H1 (cell line): ENCODE results near the gene SUGP2. TPM values are rescaled to one million over a fixed set of nuclear protein-coding genes. Genes with fewer than 3 reads are reported as not detected.

Experiments
- CTCF ChIA-PET: fragments of 300-600 bp; sonication (Branson Sonifier 250); formaldehyde crosslinking; loops from one replicate; lab custom pipeline; 2021; ENCODE audit not compliant: partially characterized antibody; lab: Charles Lee
- POLR2A ChIA-PET: fragments of 300-600 bp; sonication (Branson Sonifier 250); formaldehyde crosslinking; loops from one replicate; lab custom pipeline; 2021; ENCODE audit warnings: inconsistent platforms; ENCODE audit not compliant: partially characterized antibody; lab: Charles Lee
- DNase-seq, 2 experiments: peaks; one replicate each; pipeline versions ENCODE4 v3.0.0 to v3.0.0-alpha.2; 2010 to 2022; ENCODE audit warnings: low spot score in 2 of 2, low read depth in 1 of 2, mixed read lengths in 1 of 2
- FAIRE-seq: peaks from 2 replicates; lab custom pipeline; 2011; peaks lifted over from hg19 to GRCh38; lab: Jason Lieb, UNC
- H2AFZ ChIP-seq: 2 replicates; pipeline ENCODE4 v1.8.1; 2012; ENCODE audit warnings: low read length, inconsistent platforms
- H2AK5ac ChIP-seq: 2 replicates; pipeline ENCODE4 v1.6.1; 2013; ENCODE audit warnings: low read depth, low read length
- H2BK120ac ChIP-seq: replicated peaks from 2 replicates; pipeline ENCODE3; 2013; ENCODE audit warnings: low read depth, low read length, inconsistent platforms
- H2BK12ac ChIP-seq: 2 replicates; pipeline ENCODE4 v1.6.1; 2013; ENCODE audit warnings: low read depth, low read length
- H2BK15ac ChIP-seq: 2 replicates; pipeline ENCODE4 v1.6.1; 2013; ENCODE audit warnings: low read length
- H2BK20ac ChIP-seq: 2 replicates; pipeline ENCODE4 v1.6.1; 2013; ENCODE audit warnings: low read length
- H2BK5ac ChIP-seq: 2 replicates; pipeline ENCODE4 v1.6.1; 2013; ENCODE audit warnings: low read depth, low read length
- H3K14ac ChIP-seq: 2 replicates; pipeline ENCODE4 v1.6.1; 2013; ENCODE audit warnings: inconsistent platforms; ENCODE audit not compliant: insufficient read length
- H3K18ac ChIP-seq: 2 replicates; pipeline ENCODE4 v1.6.1; 2013; ENCODE audit warnings: low read length; ENCODE audit errors: extremely low read depth
- H3K23ac ChIP-seq: 2 replicates; pipeline ENCODE4 v1.6.1; 2013; ENCODE audit warnings: inconsistent platforms; ENCODE audit not compliant: insufficient read length
- H3K23me2 ChIP-seq: 2 replicates; pipeline ENCODE4 v1.6.1; 2013; ENCODE audit warnings: low read depth, low read length
- H3K27ac ChIP-seq: 2 replicates; pipeline ENCODE4 v1.6.1; 2011; ENCODE audit warnings: low read depth, low read length, inconsistent platforms
- H3K27me3 ChIP-seq, 4 experiments: replicated peaks in 1 of 4; 1 replicate in 1 of 4; 2 replicates in 3 of 4; pipeline versions ENCODE4 v1.6.1 to v1.8.1; 2011 to 2013; ENCODE audit warnings: low read length in 3 of 4, mild to moderate bottlenecking in 3 of 4, inconsistent platforms in 2 of 4, mixed read lengths in 2 of 4, moderate library complexity in 1 of 4; ENCODE audit not compliant: control insufficient read depth in 3 of 4, insufficient read depth in 3 of 4; ENCODE audit errors: extremely low read depth in 1 of 4
- H3K36me3 ChIP-seq, 4 experiments: 2 replicates each; pipeline versions ENCODE4 v1.6.1 to v1.8.1; 2011 to 2013; ENCODE audit warnings: mild to moderate bottlenecking in 4 of 4, low read length in 3 of 4, moderate library complexity in 2 of 4, control low read depth in 1 of 4, inconsistent platforms in 1 of 4; ENCODE audit not compliant: insufficient read depth in 4 of 4, control insufficient read depth in 2 of 4
- H3K4ac ChIP-seq: replicated peaks from 2 replicates; pipeline ENCODE3; 2013; ENCODE audit warnings: low read length, low read depth, mixed read lengths, inconsistent platforms; ENCODE audit not compliant: insufficient read length
- H3K4me1 ChIP-seq, 4 experiments: replicated peaks in 1 of 4; 1 replicate in 1 of 4; 2 replicates in 3 of 4; pipeline versions ENCODE4 v1.6.1 to v1.8.1; 2011 to 2013; ENCODE audit warnings: low read length in 3 of 4, inconsistent platforms in 2 of 4, mixed read lengths in 1 of 4; ENCODE audit not compliant: insufficient read depth in 4 of 4, control insufficient read depth in 3 of 4
- H3K4me2 ChIP-seq, 2 experiments: 2 replicates each; pipeline versions ENCODE4 v1.6.1 to v1.8.1; 2011 to 2013; ENCODE audit warnings: low read depth in 2 of 2, low read length in 2 of 2, control low read depth in 1 of 2, inconsistent platforms in 1 of 2, mild to moderate bottlenecking in 1 of 2; ENCODE audit not compliant: insufficient read depth in 1 of 2
- H3K4me3 ChIP-seq, 4 experiments: fragments of 200-600, 300-600 bp in 1 of 4; sonication (generic), shearing (Covaris generic), sonication (Bioruptor Twin) in 1 of 4; 2 replicates each; pipeline versions ENCODE4 v1.5.1 to v1.8.1; 2011 to 2016; ENCODE audit warnings: low read length in 4 of 4, low read depth in 3 of 4, control low read depth in 2 of 4, inconsistent platforms in 2 of 4, mild to moderate bottlenecking in 2 of 4, mixed read lengths in 1 of 4, moderate library complexity in 1 of 4; ENCODE audit not compliant: insufficient read depth in 2 of 4; ENCODE audit errors: extremely low read depth in 1 of 4
- H3K56ac ChIP-seq: replicated peaks from 2 replicates; pipeline ENCODE3; 2013; ENCODE audit warnings: low read depth, mild to moderate bottlenecking, mixed read lengths, low read length, inconsistent platforms; ENCODE audit not compliant: insufficient read length
- H3K79me1 ChIP-seq: 2 replicates; pipeline ENCODE4 v1.6.1; 2013; ENCODE audit warnings: low read depth, low read length, control low read depth
- H3K79me2 ChIP-seq, 2 experiments: 2 replicates each; pipeline versions ENCODE4 v1.6.1 to v1.8.1; 2012 to 2013; ENCODE audit warnings: low read length in 2 of 2, mild to moderate bottlenecking in 2 of 2, inconsistent platforms in 1 of 2; ENCODE audit not compliant: insufficient read depth in 2 of 2, control insufficient read depth in 1 of 2
- H3K9ac ChIP-seq, 4 experiments: replicated peaks in 1 of 4; 1 replicate in 1 of 4; 2 replicates in 3 of 4; pipeline versions ENCODE4 v1.6.1 to v1.8.1; 2011 to 2013; ENCODE audit warnings: low read depth in 3 of 4, low read length in 3 of 4, control low read depth in 2 of 4, mild to moderate bottlenecking in 2 of 4, moderate library complexity in 2 of 4, inconsistent platforms in 1 of 4; ENCODE audit errors: extremely low read depth in 1 of 4
- H3K9me3 ChIP-seq, 2 experiments: 2 replicates each; pipeline versions ENCODE4 v1.6.1 to v1.8.1; 2012 to 2013; ENCODE audit warnings: mild to moderate bottlenecking in 2 of 2, moderate library complexity in 2 of 2, control low read depth in 1 of 2, inconsistent platforms in 1 of 2, low read depth in 1 of 2, low read length in 1 of 2, mixed read lengths in 1 of 2; ENCODE audit not compliant: insufficient read depth in 2 of 2
- H4K20me1 ChIP-seq, 2 experiments: replicated peaks in 1 of 2; 2 replicates each; pipeline versions ENCODE3 to v1.8.1; 2011 to 2013; ENCODE audit warnings: inconsistent platforms in 2 of 2, low read length in 2 of 2, mild to moderate bottlenecking in 1 of 2; ENCODE audit not compliant: insufficient read depth in 2 of 2, control insufficient read depth in 1 of 2
- H4K5ac ChIP-seq: 2 replicates; pipeline ENCODE4 v1.6.1; 2013; ENCODE audit warnings: low read length, low read depth, mixed read lengths, inconsistent platforms; ENCODE audit not compliant: insufficient read length
- H4K8ac ChIP-seq: 2 replicates; pipeline ENCODE4 v1.8.0; 2013; ENCODE audit warnings: mild to moderate bottlenecking, moderate library complexity, low read length, inconsistent platforms; ENCODE audit not compliant: insufficient read depth; ENCODE audit errors: extremely low read depth
- H4K91ac ChIP-seq: replicated peaks from 2 replicates; pipeline ENCODE3; 2013; ENCODE audit warnings: low read length, mixed read lengths, inconsistent platforms; ENCODE audit not compliant: insufficient read length
- CREB1 ChIP-seq: IDR thresholded peaks from 2 replicates; pipeline ENCODE4 v1.6.1; 2012; ENCODE audit warnings: inconsistent platforms
- HDAC2 ChIP-seq, 2 experiments: fragments of 300-600 bp in 1 of 2; sonication (generic) in 1 of 2; IDR thresholded peaks; 2 replicates each; pipeline ENCODE4 v1.6.1; 2011 to 2012; ENCODE audit warnings: low read depth in 2 of 2, low read length in 2 of 2, mild to moderate bottlenecking in 2 of 2, moderate library complexity in 2 of 2, borderline replicate concordance in 1 of 2, inconsistent platforms in 1 of 2
- NRF1 ChIP-seq: IDR thresholded peaks from 2 replicates; pipeline ENCODE4 v1.6.1; 2011; ENCODE audit warnings: mild to moderate bottlenecking, low read depth, low read length, improper control_type of control experiment
- SUZ12 ChIP-seq: fragments of 200-600 bp; sonication (generic); IDR thresholded peaks from 2 replicates; pipeline ENCODE4 v1.6.1; 2012; ENCODE audit warnings: mild to moderate bottlenecking, inconsistent platforms, low read length, moderate library complexity, mixed read lengths
- TEAD4 ChIP-seq: IDR thresholded peaks from 2 replicates; pipeline ENCODE4 v1.6.1; 2012; ENCODE audit warnings: low read depth, low read length, inconsistent platforms, mixed read lengths
- WGBS, 2 experiments: shearing (Covaris generic) in 1 of 2; methylation state at CpG; one replicate each; pipeline versions ENCODE4 v1.1.6 to v1.1.7; 2013 to 2015; ENCODE audit warnings: low lambda C conversion rate in 2 of 2, mixed read lengths in 2 of 2, inconsistent platforms in 1 of 2, low coverage in 1 of 2, missing lambda C conversion rate in 1 of 2; ENCODE audit not compliant: insufficient replicate concordance in 2 of 2, insufficient coverage in 1 of 2, insufficient read length in 1 of 2; ENCODE audit errors: extremely low coverage in 1 of 2, missing lambda C conversion rate in 1 of 2; 5-methylcytosine and 5-hydroxymethylcytosine counted together
- polyA plus RNA-seq, 7 experiments: library from polyadenylated mRNA; depleted of rRNA in 3 of 7; stranded (reverse) in 5 of 7; unstranded in 2 of 7; fragments of >200 nt in 5 of 7; fragments of 200-250 nt in 2 of 7; gene quantifications; 1 replicate in 5 of 7; 2 replicates in 1 of 7; 4 replicates in 1 of 7; pipeline versions ENCODE4 v1.2.1 to v1.2.3, GENCODE V29; 2011 to 2013; ENCODE audit warnings: missing spikeins in 2 of 7, mixed read lengths in 2 of 7
- total RNA-seq: library from RNA; stranded (reverse); fragmentation: NEBNext Ultra II Directional; extraction: Animal tissue kit (Norgen Biotek cat#: 25700); gene quantifications from 2 replicates; pipeline ENCODE4 v1.2.1, GENCODE V29; 2021
- TF ChIP-seq, protein P1 (sequence below), 3 experiments: IDR thresholded peaks; 1 replicate in 2 of 3; 2 replicates in 1 of 3; pipeline versions ENCODE4 v1.5.1 to v1.6.1; 2011; ENCODE audit warnings: low read length in 3 of 3, mild to moderate bottlenecking in 3 of 3, inconsistent platforms in 2 of 3, low read depth in 1 of 3, moderate library complexity in 1 of 3; ENCODE audit not compliant: insufficient read depth in 1 of 3; ENCODE audit errors: control extremely low read depth in 1 of 3

The SUGP2 gene
- total and polyA plus RNA-seq, 2 of the 8 experiments (the other 6 are each of a cell fraction or from before 2014, with no cell fraction given) = 57.7 to 114 TPM

- Histone ChIP-seq H3K79me1 (no peaks in the 10 kb centered on the region), H3K23me2 (no peaks in the 10 kb centered on the region), H3K14ac (no peak overlapping the region), H3K79me2 (no peaks in the 10 kb centered on the region), H2AK5ac (no peak overlapping the region), H3K9me3 (no peaks in the 10 kb centered on the region), H4K91ac (no peak overlapping the region), H2BK120ac (no peak overlapping the region), H4K5ac (no peak overlapping the region), H3K27me3 (no peaks in the 10 kb centered on the region), H3K4ac (no peak overlapping the region), H2BK15ac (no peak overlapping the region), H3K4me1 (no peaks in the 10 kb centered on the region), H3K18ac (no peak overlapping the region), H2AFZ (no peak overlapping the region), H3K9ac (no peak overlapping the region)
- FAIRE-seq (no peak), DNase-seq (no peak)
- TF ChIP-seq SUZ12 = no peak
- TF ChIP-seq NRF1 = no peak
- TF ChIP-seq HDAC2 (IDR thresholded peaks at IDR 0.05; ENCODE audit: borderline replicate concordance in 1 of 2, low read depth in 2 of 2, low read length in 2 of 2) = no peak
- TF ChIP-seq TEAD4 = no peak
- TF ChIP-seq, protein P1, sequence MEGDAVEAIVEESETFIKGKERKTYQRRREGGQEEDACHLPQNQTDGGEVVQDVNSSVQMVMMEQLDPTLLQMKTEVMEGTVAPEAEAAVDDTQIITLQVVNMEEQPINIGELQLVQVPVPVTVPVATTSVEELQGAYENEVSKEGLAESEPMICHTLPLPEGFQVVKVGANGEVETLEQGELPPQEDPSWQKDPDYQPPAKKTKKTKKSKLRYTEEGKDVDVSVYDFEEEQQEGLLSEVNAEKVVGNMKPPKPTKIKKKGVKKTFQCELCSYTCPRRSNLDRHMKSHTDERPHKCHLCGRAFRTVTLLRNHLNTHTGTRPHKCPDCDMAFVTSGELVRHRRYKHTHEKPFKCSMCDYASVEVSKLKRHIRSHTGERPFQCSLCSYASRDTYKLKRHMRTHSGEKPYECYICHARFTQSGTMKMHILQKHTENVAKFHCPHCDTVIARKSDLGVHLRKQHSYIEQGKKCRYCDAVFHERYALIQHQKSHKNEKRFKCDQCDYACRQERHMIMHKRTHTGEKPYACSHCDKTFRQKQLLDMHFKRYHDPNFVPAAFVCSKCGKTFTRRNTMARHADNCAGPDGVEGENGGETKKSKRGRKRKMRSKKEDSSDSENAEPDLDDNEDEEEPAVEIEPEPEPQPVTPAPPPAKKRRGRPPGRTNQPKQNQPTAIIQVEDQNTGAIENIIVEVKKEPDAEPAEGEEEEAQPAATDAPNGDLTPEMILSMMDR (IDR thresholded peaks at IDR 0.05; ENCODE audit: control extremely low read depth in 1 of 3, insufficient read depth in 1 of 3, low read depth in 1 of 3, low read length in 3 of 3) = no peak
- no peak for TF ChIP-seq CREB1
- TF ChIP-seq, all 59 proteins: peak for 0
- ChIA-PET POLR2A (interaction anchor here (0.6 to 1.5 kb wide), 4 partner anchors 11 to 21 kb away, joined by 3 to 6 read pairs (median 3); no protein-coding TSS in a partner anchor), CTCF (interaction anchor here (0.7 to 1.7 kb wide), 3 partner anchors 14 to 76 kb away, joined by 3 to 6 read pairs (median 4); no protein-coding TSS in a partner anchor)
- H4K8ac ChIP-seq = no peak overlapping the region
- H2BK5ac ChIP-seq = no peak overlapping the region
- no peaks in the 10 kb centered on the region for H4K20me1 ChIP-seq
- no peak overlapping the region for H2BK12ac ChIP-seq
- no peak overlapping the region for H3K4me3 ChIP-seq
- WGBS, 2 experiments = 85% methylated on average over 11 of the region's 12 CpGs; no CpG with 5 or more reads in 1 of the 2 experiments
- H3K27ac ChIP-seq = no peak overlapping the region
- H2BK20ac ChIP-seq = no peak overlapping the region
- no peak overlapping the region for H3K56ac ChIP-seq
- no peak overlapping the region for H3K23ac ChIP-seq
- H3K4me2 ChIP-seq = no peak overlapping the region
- H3K36me3 ChIP-seq = no peaks in the 10 kb centered on the region
These were observed 61.0 kb downstream of the SUGP2 start for GRCh38 chr19:18972301-18972811.
